ENCODE measurements around the gene BARHL2. TPM values are rescaled to one million over a fixed set of nuclear protein-coding genes. Genes with fewer than 3 reads are reported as not detected.

BARHL2 gene
- total and polyA plus RNA-seq, 2 of the 4 experiments (the other 2 are of a cell fraction): not detected

DNA sequence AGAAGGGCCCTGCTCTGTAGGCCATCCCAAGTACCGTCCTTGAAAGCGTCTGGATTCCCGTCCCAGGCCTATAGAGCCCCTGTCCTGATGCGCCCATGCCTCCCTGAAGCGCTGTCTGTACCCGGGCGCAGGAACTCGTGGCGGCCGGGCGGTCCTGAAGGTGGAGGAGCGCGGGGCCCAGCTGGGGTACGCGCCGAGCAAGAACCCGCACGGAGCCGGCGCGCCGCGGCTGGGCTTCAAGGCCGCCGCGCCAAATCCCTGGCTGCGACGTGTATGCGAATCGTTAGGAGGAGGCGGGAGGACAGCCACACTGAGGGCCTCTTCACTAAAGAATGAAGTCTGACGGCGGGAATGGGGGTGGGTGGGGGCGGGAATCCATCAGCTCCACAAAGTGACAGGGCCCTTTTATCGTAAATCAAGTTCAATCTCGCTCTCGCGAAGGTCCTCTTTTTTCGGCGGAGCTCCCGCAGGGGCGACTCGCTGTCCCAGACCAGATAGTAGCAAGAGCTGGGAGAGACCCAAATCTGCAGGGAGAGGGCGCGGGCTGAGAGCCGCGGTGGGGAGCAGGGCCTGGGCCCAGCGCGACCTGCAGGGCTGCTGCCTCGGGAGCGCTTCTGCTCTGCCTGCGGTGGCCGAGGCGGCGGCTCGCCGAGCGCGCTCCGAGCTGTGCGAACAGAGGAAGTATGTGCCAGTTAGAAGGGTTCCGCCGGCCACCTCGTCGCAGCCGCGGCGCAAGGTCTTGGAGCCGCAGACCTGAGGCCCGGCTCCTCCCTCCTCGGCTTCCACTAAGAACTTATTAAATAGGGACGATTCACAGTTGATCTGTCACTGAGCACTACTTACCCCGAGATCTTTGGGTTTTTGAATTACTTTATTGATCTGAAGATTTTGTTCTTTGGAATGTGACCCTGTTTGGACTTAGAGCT, 10.4 kb downstream of the BARHL2 start:
- Histone ChIP-seq H3K4ac (ENCODE audit: low read depth, low read length) (no peak overlapping the region), H3K27me3 (ENCODE audit: control insufficient read depth, insufficient read depth, low read length) (peaks cover 56% of the 10 kb centered on the region), H3K9me3 (ENCODE audit: control insufficient read depth, insufficient read depth, low read length) (no peaks in the 10 kb centered on the region), H2BK15ac (ENCODE audit: low read depth, low read length) (no peak overlapping the region), H4K20me1 (ENCODE audit: insufficient read depth, low read length) (no peaks in the 10 kb centered on the region), H2AK5ac (ENCODE audit: low read depth, low read length) (no peak overlapping the region), H3K4me3 (ENCODE audit: insufficient read depth, low read depth, low read length) (no peak overlapping the region), H3K18ac (ENCODE audit: low read depth, low read length) (no peak overlapping the region), H3K36me3 (ENCODE audit: control insufficient read depth, insufficient read depth, low read length) (no peaks in the 10 kb centered on the region), H3K9me1 (ENCODE audit: insufficient read depth, low read length) (no peaks in the 10 kb centered on the region), H3K4me1 (ENCODE audit: control insufficient read depth, insufficient read depth, low read length) (no peaks in the 10 kb centered on the region), H2AK9ac (replicated peaks; ENCODE audit: low read depth, low read length, poor library complexity) (no peak overlapping the region), H3K23ac (ENCODE audit: low read depth, low read length) (no peak overlapping the region), H4K91ac (ENCODE audit: insufficient read depth, low read depth, low read length) (no peak overlapping the region), H2BK5ac (ENCODE audit: low read depth, low read length, poor library complexity, severe bottlenecking) (no peak overlapping the region), H4K5ac (ENCODE audit: low read depth, low read length) (no peak overlapping the region), H3K27ac (ENCODE audit: insufficient read depth, low read length) (no peak overlapping the region), H2AFZ (replicated peaks; ENCODE audit: low read length, poor library complexity) (no peak overlapping the region), H2BK20ac (ENCODE audit: low read depth, low read length) (no peak overlapping the region), H3K4me2 (ENCODE audit: low read depth, low read length) (peak overlapping the region; percentile 54), H4K8ac (ENCODE audit: low read depth in 2 of 2, low read length in 2 of 2) (no peak overlapping the region), H2BK120ac (ENCODE audit: low read depth, low read length) (no peak overlapping the region), H3K9ac (ENCODE audit: low read depth, low read length) (no peak overlapping the region), H3K14ac (replicated peaks; ENCODE audit: low read depth, low read length) (no peak overlapping the region), H3K56ac (ENCODE audit: extremely low read depth, insufficient read depth, low read length) (no peak overlapping the region), H3K79me1 (ENCODE audit: low read depth in 1 of 2, low read length in 2 of 2) (no peaks in the 10 kb centered on the region)
- POLR2A ChIA-PET (ENCODE audit: unreplicated experiment): no interaction called here
- TF ChIP-seq NFE2L2 (IDR thresholded peaks at IDR 0.05; ENCODE audit: low read depth, low read length) (no peak), MAFK (IDR thresholded peaks at IDR 0.05; ENCODE audit: low read depth, low read length) (no peak), MAZ (IDR thresholded peaks at IDR 0.05; ENCODE audit: borderline replicate concordance, low read depth, low read length) (no peak), POLR2A (IDR thresholded peaks at IDR 0.05; ENCODE audit: low read depth, low read length) (no peak), CHD1 (IDR thresholded peaks at IDR 0.05; ENCODE audit: low read depth, low read length) (no peak), RFX5 (IDR thresholded peaks at IDR 0.05; ENCODE audit: low read depth, low read length) (no peak), CEBPB (IDR thresholded peaks at IDR 0.05; ENCODE audit: low read depth, low read length) (no peak), BHLHE40 (IDR thresholded peaks at IDR 0.05; ENCODE audit: low read depth, low read length) (no peak)
- TF ChIP-seq, protein P1, sequence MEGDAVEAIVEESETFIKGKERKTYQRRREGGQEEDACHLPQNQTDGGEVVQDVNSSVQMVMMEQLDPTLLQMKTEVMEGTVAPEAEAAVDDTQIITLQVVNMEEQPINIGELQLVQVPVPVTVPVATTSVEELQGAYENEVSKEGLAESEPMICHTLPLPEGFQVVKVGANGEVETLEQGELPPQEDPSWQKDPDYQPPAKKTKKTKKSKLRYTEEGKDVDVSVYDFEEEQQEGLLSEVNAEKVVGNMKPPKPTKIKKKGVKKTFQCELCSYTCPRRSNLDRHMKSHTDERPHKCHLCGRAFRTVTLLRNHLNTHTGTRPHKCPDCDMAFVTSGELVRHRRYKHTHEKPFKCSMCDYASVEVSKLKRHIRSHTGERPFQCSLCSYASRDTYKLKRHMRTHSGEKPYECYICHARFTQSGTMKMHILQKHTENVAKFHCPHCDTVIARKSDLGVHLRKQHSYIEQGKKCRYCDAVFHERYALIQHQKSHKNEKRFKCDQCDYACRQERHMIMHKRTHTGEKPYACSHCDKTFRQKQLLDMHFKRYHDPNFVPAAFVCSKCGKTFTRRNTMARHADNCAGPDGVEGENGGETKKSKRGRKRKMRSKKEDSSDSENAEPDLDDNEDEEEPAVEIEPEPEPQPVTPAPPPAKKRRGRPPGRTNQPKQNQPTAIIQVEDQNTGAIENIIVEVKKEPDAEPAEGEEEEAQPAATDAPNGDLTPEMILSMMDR (conservative IDR thresholded peaks at IDR 0.05; ENCODE audit: low read depth, low read length): no peak
- TF ChIP-seq, protein P2, sequence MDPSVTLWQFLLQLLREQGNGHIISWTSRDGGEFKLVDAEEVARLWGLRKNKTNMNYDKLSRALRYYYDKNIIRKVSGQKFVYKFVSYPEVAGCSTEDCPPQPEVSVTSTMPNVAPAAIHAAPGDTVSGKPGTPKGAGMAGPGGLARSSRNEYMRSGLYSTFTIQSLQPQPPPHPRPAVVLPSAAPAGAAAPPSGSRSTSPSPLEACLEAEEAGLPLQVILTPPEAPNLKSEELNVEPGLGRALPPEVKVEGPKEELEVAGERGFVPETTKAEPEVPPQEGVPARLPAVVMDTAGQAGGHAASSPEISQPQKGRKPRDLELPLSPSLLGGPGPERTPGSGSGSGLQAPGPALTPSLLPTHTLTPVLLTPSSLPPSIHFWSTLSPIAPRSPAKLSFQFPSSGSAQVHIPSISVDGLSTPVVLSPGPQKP (IDR thresholded peaks at IDR 0.05; ENCODE audit: borderline replicate concordance, low read depth, low read length): no peak
- DNase-seq (no peak), ATAC-seq (ENCODE audit: low read depth) (peak; percentile 35; the same call in 1 of the 2 replicates)
- dilution Hi-C loops (cut with HindIII; ENCODE audit: low sequenced_read_pairs, unreplicated experiment) (no loop called here), in situ Hi-C loops (cut with MboI; ENCODE audit: low sequenced_read_pairs) (no loop called here), intact Hi-C loops (cut with micrococcal nuclease) (no loop called here)
- CTCF ChIA-PET: no interaction called here
- WGBS, 2 experiments (ENCODE audit: extremely low coverage in 2 of 2, insufficient read length in 1 of 2): 2% methylated on average over 20 of the region's 73 CpGs; no CpG with 5 or more reads in 1 of the 2 experiments
- BruUV-seq (replicated peaks): no TSS peak

Data from IMR-90 (cell line).